Lung (tissue), 12 donors: ENCODE results near the gene OCSTAMP. TPM values are rescaled to one million over a fixed set of nuclear protein-coding genes. Genes with fewer than 3 reads are reported as not detected.

Experiments used
- ATAC-seq: fragments of 200-7000 bp; cut with Tn5 transposase; one replicate; pipeline ENCODE4 v1.9.1; 2020; ENCODE audit warnings: moderate number of reproducible peaks; ENCODE audit not compliant: insufficient read depth, low FRiP score
- DNase-seq, 3 donors: peaks; one replicate each; pipeline ENCODE4 v3.0.0-alpha.2; 2013 to 2017
- H3K27ac ChIP-seq, 2 donors: one replicate each; pipeline ENCODE4 v1.5.1; 2013; ENCODE audit warnings: mild to moderate bottlenecking in 2 of 2, moderate library complexity in 2 of 2, control low read depth in 1 of 2, inconsistent platforms in 1 of 2, low read depth in 1 of 2, low read length in 1 of 2
- H3K27me3 ChIP-seq, 3 donors: one replicate each; pipeline ENCODE4 v1.5.1; 2013; ENCODE audit warnings: low read length in 2 of 3; ENCODE audit not compliant: control insufficient read depth in 3 of 3, insufficient read depth in 3 of 3
- H3K36me3 ChIP-seq, 4 donors: one replicate each; pipeline ENCODE4 v1.5.1; 2013; ENCODE audit warnings: low read length in 4 of 4, mild to moderate bottlenecking in 1 of 4, moderate library complexity in 1 of 4; ENCODE audit not compliant: control insufficient read depth in 4 of 4, insufficient read depth in 4 of 4
- H3K4me1 ChIP-seq, 5 donors: one replicate each; pipeline ENCODE4 v1.5.1; 2013; ENCODE audit warnings: low read length in 5 of 5, mild to moderate bottlenecking in 2 of 5, moderate library complexity in 1 of 5; ENCODE audit not compliant: control insufficient read depth in 5 of 5, insufficient read depth in 5 of 5
- H3K4me3 ChIP-seq: one replicate; pipeline ENCODE4 v1.5.1; 2013; ENCODE audit warnings: mild to moderate bottlenecking, control low read depth, moderate library complexity
- H3K9ac ChIP-seq, 2 donors: one replicate each; pipeline ENCODE4 v1.5.1; 2013; ENCODE audit warnings: low read length in 2 of 2, control low read depth in 1 of 2; ENCODE audit not compliant: insufficient read depth in 1 of 2
- H3K9me3 ChIP-seq, 4 donors: one replicate each; pipeline ENCODE4 v1.5.1; 2013; ENCODE audit warnings: low read length in 3 of 4, mild to moderate bottlenecking in 1 of 4, moderate library complexity in 1 of 4; ENCODE audit not compliant: control insufficient read depth in 4 of 4, insufficient read depth in 3 of 4
- WGBS, 2 donors: extraction: QIAGEN DNeasy Blood & Tissue Kit; methylation state at CpG; one replicate each; pipeline ENCODE4 v1.1.7; 2013; 5-methylcytosine and 5-hydroxymethylcytosine counted together
- polyA plus RNA-seq, 2 donors: library from polyadenylated mRNA; stranded (reverse); fragments of 200-250 nt; gene quantifications; one replicate each; pipeline ENCODE4 v1.2.1, GENCODE V29; 2013
- total RNA-seq, 2 donors: library from RNA; depleted of rRNA in 1 of 2; stranded (reverse); fragments of >200 nt in 1 of 2; gene quantifications; one replicate each; pipeline ENCODE4 v1.2.1, GENCODE V29; 2014 to 2021
- TF ChIP-seq, protein P1 (sequence below): IDR thresholded peaks from 2 replicates; pipeline ENCODE4 v1.5.1; 2012; ENCODE audit warnings: mild to moderate bottlenecking; ENCODE audit errors: control extremely low read depth, extremely low read depth
- donor health status: control.
- donor health status: control.
- donor health status: Bipolar disorder and iron deficiency.
- donor health status: healthy.
- donor health status: DM: yes; HTN: yes; CAD: no.

The OCSTAMP gene
- total and polyA plus RNA-seq, 4 donors, result 0.11 TPM; not detected in 3

DNA sequence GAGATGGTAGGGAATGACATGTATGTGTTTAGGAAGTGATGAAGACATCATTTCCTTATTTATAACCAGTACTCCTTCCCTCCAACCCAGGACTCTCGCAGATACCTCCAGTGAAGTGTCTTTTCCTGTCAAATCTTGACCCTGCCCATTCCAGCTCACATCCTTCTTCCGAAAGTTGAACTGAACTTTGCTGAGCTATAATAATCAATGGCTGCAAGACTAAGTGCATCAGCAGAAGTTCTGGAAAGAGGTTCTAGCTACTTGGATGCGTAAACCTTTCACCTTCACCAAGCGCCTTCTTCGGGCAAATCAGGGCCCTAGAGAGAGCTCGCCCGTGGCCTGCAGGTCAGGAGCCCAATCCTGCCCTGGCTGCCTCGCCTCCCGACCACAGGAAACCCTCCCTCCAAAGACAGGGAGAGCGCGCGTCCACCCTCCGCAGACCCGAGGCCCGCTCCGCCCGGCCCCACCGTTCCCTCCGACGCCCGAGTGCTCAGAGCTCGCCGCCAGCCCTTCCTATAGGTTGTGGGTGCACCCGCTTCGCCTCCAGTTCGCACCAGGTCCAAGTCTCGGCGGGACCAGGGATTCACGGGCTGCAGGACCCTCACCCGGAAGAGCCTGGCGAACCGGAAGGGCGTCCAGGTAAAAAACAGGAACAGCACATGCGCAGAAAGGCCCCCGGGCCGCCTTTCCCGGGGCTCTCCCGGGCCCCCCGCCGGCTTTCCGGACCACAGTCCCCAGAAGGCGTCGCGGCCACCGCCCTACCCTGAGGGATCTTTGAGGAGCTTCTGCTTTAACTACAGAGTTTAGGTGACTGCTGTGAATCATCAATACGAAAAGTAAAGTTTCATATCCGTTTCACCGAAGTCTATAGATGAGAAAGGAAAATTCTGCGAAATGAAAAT, 37.3 kb downstream of the OCSTAMP start, which contains the start of gene ZNF334:
TSS of gene ZNF334 (minus strand) at position 617 of the 902 bp plus-strand sequence. CDS start 1,457 bp downstream, outside the sequence.
- peak; percentile 91 for ATAC-seq
- DNase-seq, result peak; percentile 79 to 87 (median 86)
- TF ChIP-seq, protein P1, sequence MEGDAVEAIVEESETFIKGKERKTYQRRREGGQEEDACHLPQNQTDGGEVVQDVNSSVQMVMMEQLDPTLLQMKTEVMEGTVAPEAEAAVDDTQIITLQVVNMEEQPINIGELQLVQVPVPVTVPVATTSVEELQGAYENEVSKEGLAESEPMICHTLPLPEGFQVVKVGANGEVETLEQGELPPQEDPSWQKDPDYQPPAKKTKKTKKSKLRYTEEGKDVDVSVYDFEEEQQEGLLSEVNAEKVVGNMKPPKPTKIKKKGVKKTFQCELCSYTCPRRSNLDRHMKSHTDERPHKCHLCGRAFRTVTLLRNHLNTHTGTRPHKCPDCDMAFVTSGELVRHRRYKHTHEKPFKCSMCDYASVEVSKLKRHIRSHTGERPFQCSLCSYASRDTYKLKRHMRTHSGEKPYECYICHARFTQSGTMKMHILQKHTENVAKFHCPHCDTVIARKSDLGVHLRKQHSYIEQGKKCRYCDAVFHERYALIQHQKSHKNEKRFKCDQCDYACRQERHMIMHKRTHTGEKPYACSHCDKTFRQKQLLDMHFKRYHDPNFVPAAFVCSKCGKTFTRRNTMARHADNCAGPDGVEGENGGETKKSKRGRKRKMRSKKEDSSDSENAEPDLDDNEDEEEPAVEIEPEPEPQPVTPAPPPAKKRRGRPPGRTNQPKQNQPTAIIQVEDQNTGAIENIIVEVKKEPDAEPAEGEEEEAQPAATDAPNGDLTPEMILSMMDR, result no peak
- 3 to 4% methylated on average over 49 of the region's 49 CpGs for WGBS, 2 donors
- Histone ChIP-seq H3K9me3 (peaks cover 0 to 2% (median 0%) of the 10 kb centered on the region in 4 donors), H3K27me3 (peaks cover 3 to 12% (median 10%) of the 10 kb centered on the region in 3 donors), H3K4me1 (peaks cover 0 to 5% (median 4%) of the 10 kb centered on the region in 5 donors), H3K27ac (peak within 1 kb of the TSS; percentile 69 to 81), H3K36me3 (peaks cover 0 to 3% (median 0%) of the 10 kb centered on the region in 4 donors), H3K9ac (peak within 1 kb of the TSS; percentile 50 to 69), H3K4me3 (peak within 1 kb of the TSS; percentile 65)

DNA sequence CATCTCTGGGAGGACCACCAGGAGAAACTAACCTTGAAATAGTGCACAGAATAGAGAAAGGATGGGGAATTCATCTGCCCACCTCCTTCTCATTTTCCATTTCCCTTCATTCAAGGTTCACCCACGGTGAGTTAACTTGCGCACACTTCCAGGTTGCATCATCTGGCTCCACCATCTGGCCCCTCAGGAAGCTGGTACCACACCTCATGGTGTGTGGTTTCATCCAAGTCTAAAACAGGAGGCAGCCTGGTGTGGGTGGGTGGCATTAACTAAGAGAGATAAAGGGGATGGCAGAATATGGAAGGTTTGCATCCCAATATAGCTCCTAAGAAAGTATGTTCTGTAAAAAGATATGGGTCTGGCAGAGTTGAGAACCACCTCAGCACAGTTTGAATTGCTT, 40.9 kb downstream of the OCSTAMP start:
- no peaks in the 10 kb centered on the region for H3K27me3 ChIP-seq
- peaks cover 0 to 3% (median under 1%) of the 10 kb centered on the region in 4 donors for H3K36me3 ChIP-seq
- peaks cover 0 to 1% (median 0%) of the 10 kb centered on the region in 4 donors for H3K9me3 ChIP-seq
- TF ChIP-seq, protein P1, result no peak
- peaks cover 0 to 5% (median 4%) of the 10 kb centered on the region in 5 donors for H3K4me1 ChIP-seq
- no peak overlapping the region for H3K27ac ChIP-seq
- 30 to 72% methylated on average over 2 of the region's 2 CpGs for WGBS, 2 donors
- H3K4me3 ChIP-seq, result no peak overlapping the region
- no peak overlapping the region for H3K9ac ChIP-seq
- DNase-seq (no peak), ATAC-seq (no peak)

DNA sequence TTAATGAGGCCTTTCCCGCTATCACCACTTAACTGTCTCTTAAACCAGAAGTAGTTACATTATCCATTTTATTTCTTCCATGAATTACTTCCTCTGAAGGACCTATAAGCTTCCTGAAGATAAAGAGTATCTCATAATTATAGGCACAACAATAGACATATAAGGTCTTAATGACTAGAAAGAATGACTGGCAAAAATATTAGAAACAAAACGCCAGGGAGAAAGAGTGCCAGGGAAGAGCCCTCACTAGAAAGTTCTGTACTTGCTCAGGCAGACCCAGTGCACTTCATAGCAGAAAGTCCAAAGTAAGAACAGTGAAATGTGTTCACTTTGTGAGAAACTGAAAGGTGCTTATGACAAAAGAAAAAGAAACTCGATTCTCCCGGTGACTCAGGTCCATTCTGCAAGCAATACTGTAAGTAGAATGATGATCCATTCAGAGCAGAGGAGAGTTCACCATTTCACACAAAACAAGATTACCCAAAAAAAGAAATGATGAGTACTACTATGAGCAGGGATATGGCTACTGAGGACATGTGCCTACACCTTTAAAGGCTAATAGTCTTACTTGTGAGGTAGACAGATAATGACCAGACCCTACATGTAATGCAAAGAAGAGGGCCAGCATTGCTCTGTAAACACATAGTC, 42.6 kb downstream of the OCSTAMP start:
- TF ChIP-seq, protein P1, result no peak
- WGBS, 2 donors, result 86% methylated on average over 4 of the region's 4 CpGs
- Histone ChIP-seq H3K4me3 (no peak overlapping the region), H3K36me3 (peaks cover 0 to 17% (median 9%) of the 10 kb centered on the region in 4 donors), H3K4me1 (peaks cover 0 to 5% (median 4%) of the 10 kb centered on the region in 5 donors), H3K27ac (no peak overlapping the region), H3K27me3 (no peaks in the 10 kb centered on the region), H3K9me3 (peaks cover 0 to 12% (median 4%) of the 10 kb centered on the region in 4 donors), H3K9ac (no peak overlapping the region)
- DNase-seq, result no peak
- ATAC-seq, result no peak
